Measurements from ENCODE around the gene FUT7.

DNA sequence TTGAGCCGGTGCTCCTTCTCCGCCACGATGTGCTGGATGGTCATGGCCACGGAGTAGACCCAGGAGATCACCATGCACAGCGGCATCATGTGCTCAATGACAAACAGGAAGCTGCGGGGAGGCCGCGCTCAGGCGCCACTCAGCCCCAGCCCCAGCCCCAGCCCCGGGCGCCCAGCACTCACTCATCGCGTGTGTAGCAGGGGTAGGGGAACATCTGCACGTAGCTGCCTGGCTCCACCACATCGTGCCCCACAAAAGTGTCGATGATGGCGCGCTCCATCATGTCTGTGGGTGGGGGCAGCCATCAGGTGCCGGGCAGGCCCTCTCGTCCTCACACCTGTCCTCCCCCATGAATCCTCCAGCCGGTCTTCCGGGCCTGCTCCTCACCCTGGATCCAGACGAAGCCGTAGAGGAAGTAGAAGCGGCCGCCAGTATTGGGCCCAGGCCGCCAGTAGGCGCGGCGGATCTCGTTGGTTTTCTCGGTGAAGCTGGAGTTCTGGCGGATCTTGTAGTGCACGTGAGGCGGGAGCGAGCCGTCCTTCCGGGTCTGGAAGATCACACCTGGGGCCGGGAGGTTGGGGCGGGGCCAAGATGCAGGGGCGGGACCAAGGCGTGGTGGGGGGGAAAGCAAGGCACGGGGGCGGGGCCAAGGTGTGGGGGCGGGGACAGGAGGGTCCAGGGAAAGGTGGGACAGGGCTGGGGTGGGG is 13.9 kb downstream of the FUT7 start:
- TF ChIP-seq, protein P1, sequence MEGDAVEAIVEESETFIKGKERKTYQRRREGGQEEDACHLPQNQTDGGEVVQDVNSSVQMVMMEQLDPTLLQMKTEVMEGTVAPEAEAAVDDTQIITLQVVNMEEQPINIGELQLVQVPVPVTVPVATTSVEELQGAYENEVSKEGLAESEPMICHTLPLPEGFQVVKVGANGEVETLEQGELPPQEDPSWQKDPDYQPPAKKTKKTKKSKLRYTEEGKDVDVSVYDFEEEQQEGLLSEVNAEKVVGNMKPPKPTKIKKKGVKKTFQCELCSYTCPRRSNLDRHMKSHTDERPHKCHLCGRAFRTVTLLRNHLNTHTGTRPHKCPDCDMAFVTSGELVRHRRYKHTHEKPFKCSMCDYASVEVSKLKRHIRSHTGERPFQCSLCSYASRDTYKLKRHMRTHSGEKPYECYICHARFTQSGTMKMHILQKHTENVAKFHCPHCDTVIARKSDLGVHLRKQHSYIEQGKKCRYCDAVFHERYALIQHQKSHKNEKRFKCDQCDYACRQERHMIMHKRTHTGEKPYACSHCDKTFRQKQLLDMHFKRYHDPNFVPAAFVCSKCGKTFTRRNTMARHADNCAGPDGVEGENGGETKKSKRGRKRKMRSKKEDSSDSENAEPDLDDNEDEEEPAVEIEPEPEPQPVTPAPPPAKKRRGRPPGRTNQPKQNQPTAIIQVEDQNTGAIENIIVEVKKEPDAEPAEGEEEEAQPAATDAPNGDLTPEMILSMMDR (IDR thresholded peaks at IDR 0.05), result no peak
- TF ChIP-seq POLR2A (IDR thresholded peaks at IDR 0.05), result no peak
- TF ChIP-seq EP300 (IDR thresholded peaks at IDR 0.05), result no peak

All from tibial nerve (tissue), 4 donors.